Smooth muscle cell (in vitro differentiated cells): ENCODE measurements around the gene MMS22L. TPM values are rescaled to one million over a fixed set of nuclear protein-coding genes. Genes with fewer than 3 reads are reported as not detected.

Experiments used
- DNase-seq: peaks from one replicate; lab custom pipeline; 2025; ENCODE audit not compliant: unreplicated experiment; lab: John Stamatoyannopoulos, UW
- H2AFZ ChIP-seq: fragments of 200-600 bp; sonication (generic); 2 replicates; pipeline ENCODE4 v1.6.0; 2016; ENCODE audit warnings: antibody characterized with exemption, low read depth, mild to moderate bottlenecking
- H3F3A ChIP-seq: fragments of 200-600 bp; sonication (generic); 2 replicates; pipeline ENCODE4 v1.6.0; 2017; ENCODE audit warnings: antibody characterized with exemption, low read depth
- H3K27ac ChIP-seq: fragments of 200-600 bp; sonication (generic); 2 replicates; pipeline ENCODE4 v1.5.1; 2016; ENCODE audit warnings: low read depth, mild to moderate bottlenecking
- H3K27me3 ChIP-seq: fragments of 200-600 bp; sonication (generic); 2 replicates; pipeline ENCODE4 v1.6.1; 2016; ENCODE audit warnings: low read depth, mild to moderate bottlenecking
- H3K36me3 ChIP-seq: fragments of 200-600 bp; sonication (generic); 2 replicates; pipeline ENCODE4 v1.5.1; 2016; ENCODE audit warnings: low read depth
- H3K4me1 ChIP-seq: fragments of 200-600 bp; sonication (generic); 2 replicates; pipeline ENCODE4 v1.5.1; 2016; ENCODE audit warnings: low read depth
- H3K4me2 ChIP-seq: fragments of 200-600 bp; sonication (generic); 2 replicates; pipeline ENCODE4 v1.6.0; 2016; ENCODE audit warnings: mild to moderate bottlenecking
- H3K4me3 ChIP-seq: fragments of 200-600 bp; sonication (generic); 2 replicates; pipeline ENCODE4 v1.5.1; 2016; ENCODE audit warnings: mild to moderate bottlenecking
- H3K79me2 ChIP-seq: fragments of 200-600 bp; sonication (generic); 2 replicates; pipeline ENCODE4 v1.6.0; 2016; ENCODE audit warnings: low read depth, mild to moderate bottlenecking
- H3K9ac ChIP-seq: fragments of 200-600 bp; sonication (generic); 2 replicates; pipeline ENCODE4 v1.6.0; 2016; ENCODE audit warnings: low read depth
- H3K9me3 ChIP-seq: fragments of 200-600 bp; sonication (generic); replicated peaks from 2 replicates; pipeline ENCODE4 v1.5.1; 2016; ENCODE audit warnings: low read depth
- H4K20me1 ChIP-seq: fragments of 200-600 bp; sonication (generic); 2 replicates; pipeline ENCODE4 v1.6.0; 2016; ENCODE audit warnings: low read depth
- WGBS: methylation state at CpG from one replicate; pipeline ENCODE4 v1.1.7; 2016; ENCODE audit warnings: low lambda C conversion rate; 5-methylcytosine and 5-hydroxymethylcytosine counted together
- polyA plus RNA-seq: library from polyadenylated mRNA; unstranded; fragments of >200 nt; fragmentation: Nextera tagmentation; extraction: Ambion mirVana; gene quantifications from 2 replicates; pipeline ENCODE4 v1.2.1, GENCODE V29; 2016
- total RNA-seq: library from RNA; depleted of rRNA; stranded (reverse); fragments of >200 nt; gene quantifications from 2 replicates; pipeline ENCODE4 v1.2.3, GENCODE V29; 2014
- TF ChIP-seq, protein P1 (sequence below): fragments of 200-600 bp; sonication (generic); IDR thresholded peaks from 2 replicates; pipeline ENCODE4 v1.5.1; 2017; ENCODE audit warnings: borderline replicate concordance, mild to moderate bottlenecking, antibody characterized with exemption; ENCODE audit not compliant: insufficient read depth, poor library complexity, severe bottlenecking

Gene MMS22L
- total and polyA plus RNA-seq, 2 experiments from 2014 or later, result 5.0 to 47.1 TPM

DNA sequence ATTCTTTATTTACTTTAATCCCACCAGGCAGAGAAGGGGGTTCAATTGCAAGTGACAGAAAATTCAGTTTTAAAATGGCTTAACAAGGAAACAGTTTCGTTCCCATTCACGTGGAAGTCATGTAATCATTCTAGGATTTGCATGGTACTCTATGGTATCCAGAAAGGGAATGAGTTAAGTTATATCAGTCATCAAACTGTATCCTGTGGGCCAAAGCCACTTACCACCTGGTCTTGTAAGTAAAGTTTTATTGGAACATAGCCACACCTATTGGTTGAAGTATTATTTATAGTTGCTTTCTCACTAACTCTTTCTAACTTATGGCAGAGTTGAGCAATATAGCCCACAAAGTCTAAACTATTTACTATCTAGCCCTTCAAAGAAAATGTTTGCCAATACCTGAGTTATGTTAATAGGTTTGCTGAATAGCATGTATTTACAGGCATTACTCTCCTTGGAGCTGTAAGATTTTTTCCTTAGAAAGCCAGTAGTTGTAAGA is 10.2 kb upstream of the MMS22L start:
- Histone ChIP-seq H3K9me3 (no peaks in the 10 kb centered on the region), H3K9ac (no peak overlapping the region), H4K20me1 (no peaks in the 10 kb centered on the region), H3F3A (no peaks in the 10 kb centered on the region), H3K4me2 (no peak overlapping the region), H3K4me1 (no peaks in the 10 kb centered on the region), H3K79me2 (no peaks in the 10 kb centered on the region), H3K27me3 (no peaks in the 10 kb centered on the region), H3K4me3 (no peak overlapping the region), H2AFZ (no peak overlapping the region), H3K27ac (no peak overlapping the region), H3K36me3 (no peaks in the 10 kb centered on the region)
- DNase-seq, result no peak
- WGBS, result 92% methylated on average over 2 of the region's 2 CpGs
- TF ChIP-seq, protein P1, sequence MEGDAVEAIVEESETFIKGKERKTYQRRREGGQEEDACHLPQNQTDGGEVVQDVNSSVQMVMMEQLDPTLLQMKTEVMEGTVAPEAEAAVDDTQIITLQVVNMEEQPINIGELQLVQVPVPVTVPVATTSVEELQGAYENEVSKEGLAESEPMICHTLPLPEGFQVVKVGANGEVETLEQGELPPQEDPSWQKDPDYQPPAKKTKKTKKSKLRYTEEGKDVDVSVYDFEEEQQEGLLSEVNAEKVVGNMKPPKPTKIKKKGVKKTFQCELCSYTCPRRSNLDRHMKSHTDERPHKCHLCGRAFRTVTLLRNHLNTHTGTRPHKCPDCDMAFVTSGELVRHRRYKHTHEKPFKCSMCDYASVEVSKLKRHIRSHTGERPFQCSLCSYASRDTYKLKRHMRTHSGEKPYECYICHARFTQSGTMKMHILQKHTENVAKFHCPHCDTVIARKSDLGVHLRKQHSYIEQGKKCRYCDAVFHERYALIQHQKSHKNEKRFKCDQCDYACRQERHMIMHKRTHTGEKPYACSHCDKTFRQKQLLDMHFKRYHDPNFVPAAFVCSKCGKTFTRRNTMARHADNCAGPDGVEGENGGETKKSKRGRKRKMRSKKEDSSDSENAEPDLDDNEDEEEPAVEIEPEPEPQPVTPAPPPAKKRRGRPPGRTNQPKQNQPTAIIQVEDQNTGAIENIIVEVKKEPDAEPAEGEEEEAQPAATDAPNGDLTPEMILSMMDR, result no peak

DNA sequence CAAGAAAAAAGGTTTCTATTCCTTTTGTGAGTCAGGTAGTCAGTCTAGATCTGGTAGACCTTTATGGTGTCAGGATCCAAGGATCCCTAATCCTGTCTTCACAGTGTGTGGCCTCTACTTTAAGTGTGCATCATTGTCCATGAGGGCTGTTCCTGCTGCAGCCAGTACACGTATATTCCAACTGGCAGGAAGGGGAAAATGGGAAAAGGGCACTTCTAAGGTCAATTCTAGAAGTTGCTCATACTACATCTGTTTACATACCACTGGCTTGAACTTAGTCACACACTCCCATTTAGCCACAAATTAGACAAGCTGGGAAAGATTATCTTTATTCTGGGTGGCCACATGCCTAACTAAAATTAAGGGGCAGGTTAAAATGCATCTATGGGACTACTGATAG is 9.7 kb upstream of the MMS22L start:
- H3K4me1 ChIP-seq, result no peaks in the 10 kb centered on the region
- H3F3A ChIP-seq, result no peaks in the 10 kb centered on the region
- no peaks in the 10 kb centered on the region for H4K20me1 ChIP-seq
- no peak overlapping the region for H2AFZ ChIP-seq
- no peaks in the 10 kb centered on the region for H3K36me3 ChIP-seq
- 62% methylated on average over 1 of the region's 1 CpG for WGBS
- H3K4me2 ChIP-seq, result no peak overlapping the region
- no peak overlapping the region for H3K9ac ChIP-seq
- no peak for DNase-seq
- H3K27me3 ChIP-seq, result no peaks in the 10 kb centered on the region
- no peak overlapping the region for H3K27ac ChIP-seq
- TF ChIP-seq, protein P1, result no peak
- H3K4me3 ChIP-seq, result no peak overlapping the region
- H3K79me2 ChIP-seq, result no peaks in the 10 kb centered on the region
- H3K9me3 ChIP-seq, result no peaks in the 10 kb centered on the region

DNA sequence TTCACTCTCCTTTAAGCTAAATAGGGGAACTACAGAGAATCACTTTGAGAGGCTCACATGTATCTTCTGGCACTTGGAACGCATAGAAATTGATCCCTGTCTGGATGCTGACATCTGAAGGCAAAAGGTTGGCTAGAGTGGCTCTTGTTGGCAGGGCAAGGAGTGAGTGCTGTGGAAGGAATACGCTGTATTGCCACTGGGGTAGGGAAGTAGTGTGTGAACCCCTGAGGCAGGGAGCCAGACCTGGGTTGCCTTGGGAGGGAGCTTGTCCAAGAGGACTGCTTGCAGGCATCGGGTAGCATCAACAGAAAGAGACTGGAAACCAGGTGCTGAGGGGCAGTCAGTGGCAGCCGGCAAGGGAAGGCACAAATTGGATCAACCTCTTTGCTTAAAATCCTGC is 8.9 kb upstream of the MMS22L start:
- no peak overlapping the region for H2AFZ ChIP-seq
- no peak for DNase-seq
- no peak overlapping the region for H3K4me3 ChIP-seq
- H3F3A ChIP-seq, result no peaks in the 10 kb centered on the region
- WGBS, result 88% methylated on average over 4 of the region's 4 CpGs
- no peaks in the 10 kb centered on the region for H3K9me3 ChIP-seq
- no peaks in the 10 kb centered on the region for H4K20me1 ChIP-seq
- H3K79me2 ChIP-seq, result no peaks in the 10 kb centered on the region
- H3K27ac ChIP-seq, result no peak overlapping the region
- H3K4me1 ChIP-seq, result no peaks in the 10 kb centered on the region
- no peaks in the 10 kb centered on the region for H3K27me3 ChIP-seq
- H3K36me3 ChIP-seq, result no peaks in the 10 kb centered on the region
- no peak overlapping the region for H3K9ac ChIP-seq
- TF ChIP-seq, protein P1, result no peak
- H3K4me2 ChIP-seq, result no peak overlapping the region

DNA sequence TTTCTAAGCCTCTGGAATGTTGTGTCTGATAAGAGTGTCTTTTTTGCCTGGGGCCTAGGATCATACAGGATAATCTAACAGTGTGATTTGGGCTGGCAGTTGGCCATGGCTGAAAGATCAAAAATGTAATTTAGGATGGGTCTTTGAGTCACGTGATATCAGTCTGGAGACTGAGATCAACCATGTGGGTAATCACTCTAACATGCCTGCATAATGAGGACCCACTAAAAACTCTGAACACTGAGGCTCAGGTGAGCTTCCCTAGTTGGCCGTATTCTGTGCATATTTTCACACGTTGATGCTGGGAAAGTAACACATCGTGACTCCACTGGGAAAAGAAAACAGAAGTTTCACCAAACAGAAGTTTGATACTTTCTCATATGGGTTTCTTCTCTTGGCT is 6.3 kb upstream of the MMS22L start:
- WGBS, result 92% methylated on average over 4 of the region's 4 CpGs
- Histone ChIP-seq H3K27ac (no peak overlapping the region), H3K9ac (no peak overlapping the region), H2AFZ (no peak overlapping the region), H4K20me1 (no peaks in the 10 kb centered on the region), H3K27me3 (no peaks in the 10 kb centered on the region), H3K36me3 (no peaks in the 10 kb centered on the region), H3K9me3 (no peaks in the 10 kb centered on the region), H3K4me2 (no peak overlapping the region), H3F3A (no peaks in the 10 kb centered on the region), H3K4me3 (no peak overlapping the region), H3K4me1 (no peaks in the 10 kb centered on the region), H3K79me2 (no peaks in the 10 kb centered on the region)
- no peak for DNase-seq
- TF ChIP-seq, protein P1, result no peak
